Measurements from ENCODE around the gene TTLL13.
A peak's percentile ranks its signal among the peaks of the same experiment; 100 is the strongest.
"Not testable (repeated sequence)": the region's sequence is repeated elsewhere in the genome, so short reads cannot be mapped to it uniquely, and the experiment has no call there.

TTLL13 gene

GRCh38 chr15:90287946-90288345, 38.6 kb downstream of the TTLL13 start:
- no peak for DNase-seq
- Histone ChIP-seq H3K4me3 (no peak overlapping the region), H3K36me3 (no peaks in the 10 kb centered on the region), H3K9me3 (no peaks in the 10 kb centered on the region), H3K27me3 (no peaks in the 10 kb centered on the region), H3K27ac (no peak overlapping the region), H3K4me1 (peaks cover 0 to under 1% (median 0%) of the 10 kb centered on the region in 4 donors)
- intact Hi-C loops (cut with DNase I; ENCODE audit: low total_unique reads): no loop called here
- TF ChIP-seq, protein P1, sequence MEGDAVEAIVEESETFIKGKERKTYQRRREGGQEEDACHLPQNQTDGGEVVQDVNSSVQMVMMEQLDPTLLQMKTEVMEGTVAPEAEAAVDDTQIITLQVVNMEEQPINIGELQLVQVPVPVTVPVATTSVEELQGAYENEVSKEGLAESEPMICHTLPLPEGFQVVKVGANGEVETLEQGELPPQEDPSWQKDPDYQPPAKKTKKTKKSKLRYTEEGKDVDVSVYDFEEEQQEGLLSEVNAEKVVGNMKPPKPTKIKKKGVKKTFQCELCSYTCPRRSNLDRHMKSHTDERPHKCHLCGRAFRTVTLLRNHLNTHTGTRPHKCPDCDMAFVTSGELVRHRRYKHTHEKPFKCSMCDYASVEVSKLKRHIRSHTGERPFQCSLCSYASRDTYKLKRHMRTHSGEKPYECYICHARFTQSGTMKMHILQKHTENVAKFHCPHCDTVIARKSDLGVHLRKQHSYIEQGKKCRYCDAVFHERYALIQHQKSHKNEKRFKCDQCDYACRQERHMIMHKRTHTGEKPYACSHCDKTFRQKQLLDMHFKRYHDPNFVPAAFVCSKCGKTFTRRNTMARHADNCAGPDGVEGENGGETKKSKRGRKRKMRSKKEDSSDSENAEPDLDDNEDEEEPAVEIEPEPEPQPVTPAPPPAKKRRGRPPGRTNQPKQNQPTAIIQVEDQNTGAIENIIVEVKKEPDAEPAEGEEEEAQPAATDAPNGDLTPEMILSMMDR (IDR thresholded peaks at IDR 0.05): no peak

GRCh38 chr15:90291679-90292356, 42.5 kb downstream of the TTLL13 start:
- H3K27me3 ChIP-seq: no peaks in the 10 kb centered on the region
- TF ChIP-seq, protein P1 (IDR thresholded peaks at IDR 0.05): no peak
- no peaks in the 10 kb centered on the region for H3K36me3 ChIP-seq
- no peak overlapping the region for H3K4me3 ChIP-seq
- peaks cover 0 to 38% (median 12%) of the 10 kb centered on the region in 4 donors for H3K4me1 ChIP-seq
- H3K9me3 ChIP-seq: no peaks in the 10 kb centered on the region
- H3K27ac ChIP-seq: no peak overlapping the region
- intact Hi-C loops (cut with DNase I; ENCODE audit: low total_unique reads): loop anchor here (10.0 kb wide), 1 partner anchor 193 kb away; no protein-coding TSS in a partner anchor
- DNase-seq: no peak

DNA sequence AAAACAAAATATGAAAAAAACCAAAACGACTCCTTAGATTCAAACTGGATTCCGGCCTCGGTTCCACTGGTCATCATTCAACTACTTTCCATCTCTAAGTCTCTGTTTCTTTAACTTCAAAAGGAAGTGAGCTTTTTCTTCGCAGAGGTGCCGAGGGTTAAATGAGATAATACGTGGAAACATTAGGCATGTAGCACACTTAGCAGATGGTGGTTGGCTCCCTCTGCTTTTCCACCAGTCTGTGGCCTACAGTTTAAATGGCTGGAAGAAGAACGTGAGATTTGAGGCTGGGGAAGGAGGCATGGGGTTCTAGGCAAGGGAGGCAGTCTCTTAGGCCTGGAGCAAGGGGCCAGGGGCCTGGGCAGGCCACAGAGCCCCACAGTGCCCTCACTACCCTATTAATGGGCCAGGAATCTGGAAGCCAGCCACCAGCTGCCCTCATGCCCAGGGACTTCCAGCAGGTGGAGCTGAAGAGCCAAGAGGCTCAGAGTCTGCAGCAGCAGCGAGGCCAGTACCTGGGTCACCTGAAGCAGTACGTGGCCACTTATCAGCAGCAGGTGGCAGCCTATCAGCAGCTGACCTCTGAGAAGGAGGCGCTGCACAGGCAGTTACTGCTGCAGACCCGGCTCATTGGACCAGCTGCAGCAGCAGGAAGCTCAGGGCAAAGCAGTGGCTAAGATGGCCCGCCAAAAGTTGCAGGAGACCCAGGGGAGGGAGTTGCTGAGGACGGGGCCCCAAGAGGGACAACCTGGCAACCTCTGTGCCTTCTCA, 43.9 kb downstream of the TTLL13 start:
- not testable (repeated sequence) for H3K27me3 ChIP-seq, H3K4me3 ChIP-seq, H3K36me3 ChIP-seq, H3K9me3 ChIP-seq
- TF ChIP-seq, protein P1 (IDR thresholded peaks at IDR 0.05): peak; percentile 70 to 84
- DNase-seq: peak; percentile 48 to 86
- Histone ChIP-seq H3K4me1 (peaks cover 0 to 52% (median 12%) of the 10 kb centered on the region in 4 donors), H3K27ac (peak overlapping the region in 1 of 2 donors; percentile 87)
- intact Hi-C loops (cut with DNase I; ENCODE audit: low total_unique reads): loop anchor here (10.0 kb wide), 1 partner anchor 192 kb away; no protein-coding TSS in a partner anchor

DNA sequence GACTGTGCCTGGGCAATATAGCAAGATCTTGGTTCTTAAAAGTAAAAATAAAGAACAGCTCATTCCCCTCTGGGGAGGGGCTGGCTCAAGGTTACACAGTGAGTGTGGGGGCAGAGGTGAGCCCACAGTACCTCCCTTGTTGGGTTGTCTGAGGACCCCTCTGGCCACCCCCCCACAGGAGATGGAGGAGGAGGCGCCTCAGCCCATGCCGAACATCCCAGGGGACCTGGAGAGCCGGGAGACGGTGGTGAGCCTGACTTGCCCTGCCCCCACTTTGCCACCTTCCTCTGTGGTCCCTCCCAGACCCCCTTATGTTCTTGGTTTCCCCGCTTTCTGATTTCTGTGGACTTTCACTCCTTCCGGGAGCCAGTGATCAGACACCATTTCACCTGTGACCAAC, 44.8 kb downstream of the TTLL13 start:
- H3K4me1 ChIP-seq: peaks cover 0 to 62% (median 14%) of the 10 kb centered on the region in 4 donors
- no peak overlapping the region for H3K4me3 ChIP-seq
- no peak for DNase-seq
- H3K27ac ChIP-seq: peak overlapping the region; percentile 27 to 87
- intact Hi-C loops (cut with DNase I; ENCODE audit: low total_unique reads): loop anchor here (10.0 kb wide), 1 partner anchor 191 kb away; no protein-coding TSS in a partner anchor
- no peaks in the 10 kb centered on the region for H3K9me3 ChIP-seq
- TF ChIP-seq, protein P1 (IDR thresholded peaks at IDR 0.05): no peak
- H3K27me3 ChIP-seq: no peaks in the 10 kb centered on the region
- no peaks in the 10 kb centered on the region for H3K36me3 ChIP-seq

DNA sequence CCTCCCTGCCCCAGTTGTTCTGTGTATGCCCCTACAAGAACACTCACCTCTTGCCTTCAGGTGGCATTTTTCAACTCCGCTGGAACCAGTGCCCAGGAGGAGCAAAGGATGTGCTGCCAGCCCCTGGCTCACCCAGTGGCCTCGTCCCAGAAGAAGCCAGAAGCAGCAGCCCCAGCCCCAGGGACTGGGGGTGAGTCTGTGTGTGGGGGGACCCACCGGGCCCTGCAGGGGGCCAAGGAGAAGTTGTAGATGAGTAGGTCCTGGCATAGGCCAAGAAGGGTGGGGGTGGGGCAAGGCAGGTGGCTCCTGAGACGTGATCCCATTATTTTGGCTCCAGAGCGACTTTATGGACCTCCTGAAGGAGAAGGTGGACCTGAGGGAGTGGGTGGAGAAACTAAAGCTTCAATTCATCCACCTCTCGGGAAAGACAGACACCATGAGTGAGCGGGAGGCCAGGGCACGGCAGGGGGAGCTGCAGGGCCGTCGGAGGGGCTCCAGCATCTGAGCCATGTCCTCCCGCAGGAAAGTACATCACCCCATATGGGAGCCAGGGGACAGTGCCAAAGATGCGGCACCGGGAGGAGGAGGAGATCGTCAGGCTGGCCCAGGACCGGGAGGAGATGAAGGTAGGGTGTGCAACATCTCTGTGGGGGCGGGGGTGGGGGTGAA, 45.4 kb downstream of the TTLL13 start:
- Histone ChIP-seq H3K27ac (peak overlapping the region; percentile 56 to 87), H3K4me3 (peak overlapping the region; percentile 35 to 50), H3K4me1 (peaks cover 0 to 65% (median 14%) of the 10 kb centered on the region in 4 donors), H3K36me3 (no peaks in the 10 kb centered on the region), H3K27me3 (no peaks in the 10 kb centered on the region), H3K9me3 (no peaks in the 10 kb centered on the region)
- TF ChIP-seq, protein P1 (IDR thresholded peaks at IDR 0.05): peak; percentile 28 to 37
- DNase-seq: peak in 1 of 2 donors; percentile 78
- intact Hi-C loops (cut with DNase I; ENCODE audit: low total_unique reads): loop anchor here (10.0 kb wide), 1 partner anchor 190 kb away; no protein-coding TSS in a partner anchor
